GM23248 (cell line): ENCODE results near the gene ERC2.

Source experiments
- EZH2 ChIP-seq: fragments of 200-600 bp; sonication (generic); IDR thresholded peaks from 2 replicates; pipeline ENCODE4 v1.6.1; 2018; ENCODE audit warnings: antibody characterized with exemption, mild to moderate bottlenecking; ENCODE audit not compliant: insufficient read depth, poor library complexity, severe bottlenecking
- EZH2phosphoT487 ChIP-seq: fragments of 200-600 bp; sonication (generic); IDR thresholded peaks from 2 replicates; pipeline ENCODE4 v1.6.1; 2018; ENCODE audit warnings: antibody characterized with exemption, moderate library complexity, mild to moderate bottlenecking, low read depth; ENCODE audit not compliant: insufficient read depth

DNA sequence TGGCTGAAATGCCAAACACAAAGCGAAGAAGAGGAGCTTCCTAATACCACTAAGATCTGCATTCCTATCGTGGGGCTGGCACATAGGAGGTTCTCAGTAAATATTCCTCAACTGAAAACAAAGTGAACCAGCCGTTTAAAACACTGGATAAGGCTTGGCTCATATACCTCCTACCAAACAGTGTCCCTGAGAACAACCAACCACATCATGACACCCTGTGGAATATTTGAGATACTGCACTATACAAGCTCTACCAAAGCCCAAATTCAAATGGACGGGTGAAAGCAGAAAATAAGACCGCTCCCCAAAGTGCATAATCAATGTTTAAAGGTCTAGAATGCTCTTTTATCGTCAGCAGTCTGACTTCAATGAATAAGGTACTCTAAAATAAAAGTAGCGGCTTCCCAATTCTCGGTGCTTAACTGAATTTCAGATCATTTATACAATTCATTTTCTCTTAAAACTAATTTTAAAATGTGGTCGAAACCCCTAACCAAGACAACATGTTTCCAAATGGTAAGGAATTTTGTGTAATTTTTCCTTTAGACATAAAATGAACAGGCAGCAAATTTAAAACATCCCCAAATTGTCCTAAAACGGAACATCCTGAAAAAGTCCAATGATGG, 425.8 kb downstream of the ERC2 start:
- TF ChIP-seq EZH2phosphoT487, result no peak
- TF ChIP-seq EZH2, result no peak
